ENCODE measurements around the gene MIER1. TPM values are rescaled to one million over a fixed set of nuclear protein-coding genes. Genes with fewer than 3 reads are reported as not detected.
A peak's percentile ranks its signal among the peaks of the same experiment; 100 is the strongest.

Gene MIER1
- total RNA-seq, 2 donors from 2014 or later, result 18.2 to 18.4 TPM

- no peak for DNase-seq (ENCODE audit: low spot score)
- no peak overlapping the region for H3K27ac ChIP-seq
- H3K4me1 ChIP-seq, result peaks cover 0 to 7% of the 10 kb centered on the region in 2 donors
- no peaks in the 10 kb centered on the region for H3K9me3 ChIP-seq
- TF ChIP-seq CTCF (IDR thresholded peaks at IDR 0.05), result no peak
- H3K27me3 ChIP-seq, result no peaks in the 10 kb centered on the region
- H3K36me3 ChIP-seq, result peaks cover 59% of the 10 kb centered on the region
- no peak overlapping the region for H3K4me3 ChIP-seq
Observed at GRCh38 chr1:66985835-66986234, 61.0 kb downstream of the MIER1 start.

- no peaks in the 10 kb centered on the region for H3K27me3 ChIP-seq
- no peak overlapping the region for H3K27ac ChIP-seq
- TF ChIP-seq CTCF (IDR thresholded peaks at IDR 0.05), result no peak
- no peak overlapping the region for H3K4me3 ChIP-seq
- no peak for DNase-seq (ENCODE audit: low spot score)
- no peaks in the 10 kb centered on the region for H3K9me3 ChIP-seq
- peaks cover 27% of the 10 kb centered on the region for H3K36me3 ChIP-seq
- H3K4me1 ChIP-seq, result peaks cover 0 to 4% of the 10 kb centered on the region in 2 donors
Observed at GRCh38 chr1:66993076-66993475, 68.3 kb downstream of the MIER1 start.

- Histone ChIP-seq H3K4me3 (no peak overlapping the region), H3K27me3 (no peaks in the 10 kb centered on the region), H3K36me3 (peaks cover 16% of the 10 kb centered on the region), H3K27ac (no peak overlapping the region), H3K4me1 (peaks cover 0 to 4% of the 10 kb centered on the region in 2 donors), H3K9me3 (no peaks in the 10 kb centered on the region)
- no peak for DNase-seq (ENCODE audit: low spot score)
- peak; percentile 68 to 81 for TF ChIP-seq CTCF (IDR thresholded peaks at IDR 0.05)
Observed at GRCh38 chr1:66996018-66996682, 71.4 kb downstream of the MIER1 start.

- H3K4me1 ChIP-seq, result peaks cover 0 to 4% of the 10 kb centered on the region in 2 donors
- H3K4me3 ChIP-seq, result no peak overlapping the region
- no peak overlapping the region for H3K27ac ChIP-seq
- no peak for TF ChIP-seq CTCF (IDR thresholded peaks at IDR 0.05)
- H3K9me3 ChIP-seq, result no peaks in the 10 kb centered on the region
- H3K27me3 ChIP-seq, result no peaks in the 10 kb centered on the region
- no peak for DNase-seq (ENCODE audit: low spot score)
- peaks cover 14% of the 10 kb centered on the region for H3K36me3 ChIP-seq
Observed at GRCh38 chr1:66998972-66999371, 74.2 kb downstream of the MIER1 start.

GRCh38 chr1:66999640-67000400 is 75.0 kb downstream of the MIER1 start:
- no peak for DNase-seq (ENCODE audit: low spot score)
- TF ChIP-seq CTCF (IDR thresholded peaks at IDR 0.05), result no peak
- Histone ChIP-seq H3K4me3 (no peak overlapping the region), H3K27me3 (no peaks in the 10 kb centered on the region), H3K9me3 (no peaks in the 10 kb centered on the region), H3K36me3 (peaks cover 18% of the 10 kb centered on the region), H3K27ac (no peak overlapping the region), H3K4me1 (peaks cover 0 to 4% of the 10 kb centered on the region in 2 donors)

All from right atrium auricular region (tissue), 2 donors.